GM12891 (cell line): Measurements from ENCODE around the gene MEAF6.

Source experiments
- DNase-seq: peaks from one replicate; pipeline ENCODE4 v3.0.0; 2011; ENCODE audit warnings: low spot score; ENCODE audit not compliant: insufficient read length
- FAIRE-seq: peaks from 2 replicates; lab custom pipeline; 2011; peaks lifted over from hg19 to GRCh38; lab: Jason Lieb, UNC
- PAX5 ChIP-seq: IDR thresholded peaks from 2 replicates; pipeline ENCODE4 v1.6.1; 2011; ENCODE audit warnings: low read length, moderate library complexity, mild to moderate bottlenecking; ENCODE audit not compliant: insufficient read depth, severe bottlenecking
- POLR2A ChIP-seq: IDR thresholded peaks from 2 replicates; pipeline ENCODE4 v1.6.1; 2011; ENCODE audit warnings: low read depth, low read length, control low read depth
- POLR2AphosphoS5 ChIP-seq: IDR thresholded peaks from 2 replicates; pipeline ENCODE4 v1.6.1; 2011; ENCODE audit warnings: low read depth, low read length, control low read depth
- POU2F2 ChIP-seq: IDR thresholded peaks from 2 replicates; pipeline ENCODE4 v1.6.1; 2011; ENCODE audit warnings: low read depth, mild to moderate bottlenecking, control low read depth, low read length, moderate library complexity
- SPI1 ChIP-seq: IDR thresholded peaks from 2 replicates; pipeline ENCODE4 v1.6.1; 2011; ENCODE audit warnings: low read depth, low read length, control low read depth
- TAF1 ChIP-seq: IDR thresholded peaks from 2 replicates; pipeline ENCODE4 v1.6.1; 2011; ENCODE audit warnings: low read depth, low read length, control low read depth

MEAF6 gene

DNA sequence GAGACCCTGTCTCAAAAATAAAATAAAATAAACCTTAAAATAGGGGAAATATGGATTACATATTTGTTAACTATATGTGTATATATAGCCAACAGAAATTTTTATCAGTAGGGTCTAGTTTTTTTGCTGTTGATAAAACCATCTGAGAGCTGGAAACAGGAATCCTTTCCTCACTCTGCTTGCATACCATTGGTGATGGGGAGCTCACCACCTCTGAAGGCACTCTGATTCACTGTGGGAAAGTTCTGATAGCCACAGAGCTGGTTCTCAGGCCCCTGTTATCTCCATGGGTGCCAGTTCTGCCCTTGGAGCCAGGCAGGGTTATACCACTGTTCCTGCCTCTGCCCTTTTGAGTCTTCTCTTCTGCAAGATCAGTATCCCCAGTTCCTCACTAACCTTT lies 58.0 kb downstream of the MEAF6 start:
- DNase-seq, result no peak
- FAIRE-seq, result no peak
- TF ChIP-seq SPI1 (no peak), PAX5 (no peak), POU2F2 (no peak), POLR2AphosphoS5 (no peak), TAF1 (no peak), POLR2A (no peak)

DNA sequence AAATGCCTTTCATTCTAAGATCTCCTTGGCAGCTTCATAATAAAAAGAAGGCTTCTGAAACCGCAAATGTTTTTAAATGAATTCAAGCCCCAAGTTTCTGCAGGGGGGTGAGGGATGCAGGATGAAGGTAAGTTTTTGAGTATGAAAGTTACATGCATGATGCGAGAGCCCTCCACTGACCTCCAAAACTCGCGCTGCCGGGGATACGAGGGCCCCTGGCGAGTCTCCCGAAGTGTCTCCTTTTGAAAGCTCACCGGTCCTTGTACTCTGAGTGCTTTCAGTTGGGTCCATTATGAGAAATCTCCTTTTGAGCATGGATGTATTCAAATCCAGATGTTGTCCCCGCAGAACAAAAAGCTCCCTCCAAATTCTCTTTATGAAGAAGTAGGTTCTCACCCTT lies 59.0 kb downstream of the MEAF6 start:
- FAIRE-seq, result no peak
- no peak for TF ChIP-seq SPI1
- TF ChIP-seq POLR2A, result no peak
- no peak for TF ChIP-seq POLR2AphosphoS5
- TF ChIP-seq PAX5, result no peak
- no peak for TF ChIP-seq POU2F2
- TF ChIP-seq TAF1, result no peak
- no peak for DNase-seq

DNA sequence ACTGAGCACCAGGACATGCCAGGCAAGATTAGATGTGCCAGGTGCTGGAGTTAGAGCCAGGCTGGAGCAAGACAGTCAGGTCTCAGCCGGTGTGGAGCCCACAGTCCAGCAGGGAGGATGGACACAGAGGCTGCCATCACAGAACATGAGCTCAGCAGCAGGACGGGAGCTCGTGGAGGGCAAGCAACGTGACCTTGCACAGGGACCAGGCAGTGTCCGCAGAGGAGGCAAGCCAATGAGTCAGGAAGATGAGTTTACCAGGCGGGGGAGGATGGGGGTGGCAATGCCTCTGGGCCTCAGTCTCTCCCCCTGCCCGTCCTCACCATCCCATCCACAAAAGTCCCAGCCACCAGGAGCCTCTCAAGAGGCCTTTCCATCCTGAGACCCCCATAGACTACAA lies 60.9 kb downstream of the MEAF6 start:
- DNase-seq (no peak), FAIRE-seq (no peak)
- TF ChIP-seq TAF1, result no peak
- no peak for TF ChIP-seq SPI1
- no peak for TF ChIP-seq PAX5
- no peak for TF ChIP-seq POU2F2
- no peak for TF ChIP-seq POLR2A
- TF ChIP-seq POLR2AphosphoS5, result no peak

DNA sequence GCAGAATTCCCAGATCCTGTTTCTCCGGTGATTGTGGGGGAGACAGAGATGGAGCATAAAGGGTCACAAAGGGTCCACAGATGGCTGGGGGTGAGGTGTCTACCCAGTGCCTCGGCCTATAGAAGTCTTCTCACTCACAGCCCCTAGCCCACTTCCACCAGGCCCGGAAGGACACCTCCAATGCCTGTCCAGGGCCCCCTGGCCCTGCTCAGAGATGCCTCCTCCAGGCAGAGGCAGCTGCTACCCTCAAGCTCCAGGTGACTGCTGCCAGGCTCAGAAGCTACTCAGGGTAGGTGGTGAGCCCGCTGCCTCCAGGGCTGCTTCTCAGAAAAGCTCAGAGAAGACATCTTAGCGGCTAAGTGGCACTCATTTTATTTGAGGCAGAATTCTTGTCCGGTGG lies 62.1 kb downstream of the MEAF6 start:
- TF ChIP-seq PAX5 (no peak), POLR2A (no peak), POU2F2 (no peak), POLR2AphosphoS5 (no peak)
- DNase-seq (no peak), FAIRE-seq (no peak)

DNA sequence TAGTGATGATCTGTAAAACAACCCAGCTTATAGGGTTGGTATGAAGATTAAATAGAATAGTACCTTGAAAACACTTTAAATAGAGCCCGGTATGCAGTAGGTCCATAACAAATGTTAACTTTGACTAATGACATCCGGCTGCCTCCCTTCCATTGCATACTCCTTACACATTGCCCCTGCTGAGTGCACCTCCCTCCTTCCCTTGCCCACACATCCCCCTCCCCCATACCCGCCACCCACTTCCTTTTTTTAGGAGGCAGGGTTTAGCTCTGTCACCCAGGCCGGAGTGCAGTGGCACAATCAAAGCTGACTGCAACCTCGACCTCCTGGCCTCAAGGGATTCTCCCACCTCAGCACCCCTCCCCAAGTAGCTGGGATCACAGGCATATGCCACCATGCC lies 64.6 kb downstream of the MEAF6 start:
- FAIRE-seq (no peak), DNase-seq (no peak)
- TF ChIP-seq SPI1 (peak; percentile 62), POU2F2 (no peak), PAX5 (no peak), POLR2A (no peak)

DNA sequence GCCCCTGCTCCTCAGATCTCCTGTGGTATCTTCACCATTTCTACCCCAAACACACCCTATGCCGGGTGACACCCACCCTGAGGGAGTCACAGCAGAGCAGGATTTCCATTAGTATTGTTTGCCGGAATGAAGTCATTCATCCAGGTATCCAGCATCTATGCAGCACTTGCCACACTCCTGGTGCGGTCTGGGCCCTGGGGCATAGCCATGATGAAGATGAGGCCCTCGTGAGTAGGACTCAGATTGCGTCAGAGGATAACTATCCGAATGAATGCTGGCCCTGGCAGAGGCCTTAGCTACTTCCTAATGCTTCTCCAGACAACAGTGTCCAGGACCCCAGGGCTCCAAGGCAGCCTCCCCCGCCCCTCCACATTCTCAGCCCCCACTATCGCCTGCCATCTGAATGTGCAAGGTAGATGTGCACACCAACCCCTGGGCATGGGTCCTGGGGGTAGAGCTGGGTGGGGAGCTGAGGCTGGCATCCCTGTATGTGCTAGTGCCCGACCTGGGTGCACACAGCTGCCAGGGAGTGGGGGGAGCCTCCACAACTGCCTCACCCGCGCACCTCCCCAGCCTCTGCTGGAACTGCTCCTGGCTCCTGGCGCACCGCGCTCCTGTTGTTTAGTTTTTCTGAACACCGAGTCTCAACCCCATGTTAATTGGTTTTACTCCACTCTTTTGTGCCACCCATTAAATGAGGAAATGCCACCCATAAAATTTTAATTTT lies 65.7 kb downstream of the MEAF6 start:
- TF ChIP-seq POLR2AphosphoS5 (no peak), TAF1 (no peak), SPI1 (no peak), PAX5 (no peak), POU2F2 (no peak), POLR2A (no peak)
- no peak for FAIRE-seq
- DNase-seq, result no peak

DNA sequence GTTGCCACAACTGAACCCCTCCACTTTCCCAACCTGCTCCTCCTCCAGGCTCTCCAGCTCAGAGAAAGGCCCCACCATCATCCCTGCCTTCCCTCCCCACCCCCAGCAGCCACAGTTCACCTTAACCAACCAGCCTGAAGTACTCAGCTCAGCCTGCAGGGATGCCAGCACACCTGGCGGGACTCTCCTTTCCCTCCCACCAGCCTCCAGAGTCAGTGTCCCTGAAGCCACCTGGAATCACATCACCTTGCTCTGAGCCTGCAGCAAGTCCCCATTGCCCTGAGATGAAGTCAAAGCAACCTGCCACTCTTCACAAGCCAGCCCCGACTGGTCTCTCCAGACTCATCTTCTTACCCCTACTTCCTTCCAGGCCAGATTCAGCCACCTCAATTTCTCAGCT lies 66.4 kb downstream of the MEAF6 start:
- FAIRE-seq, result no peak
- DNase-seq, result no peak
- TF ChIP-seq POLR2AphosphoS5, result no peak
- no peak for TF ChIP-seq POLR2A
- TF ChIP-seq SPI1, result no peak
- TF ChIP-seq TAF1, result no peak
- TF ChIP-seq PAX5, result no peak
- no peak for TF ChIP-seq POU2F2

DNA sequence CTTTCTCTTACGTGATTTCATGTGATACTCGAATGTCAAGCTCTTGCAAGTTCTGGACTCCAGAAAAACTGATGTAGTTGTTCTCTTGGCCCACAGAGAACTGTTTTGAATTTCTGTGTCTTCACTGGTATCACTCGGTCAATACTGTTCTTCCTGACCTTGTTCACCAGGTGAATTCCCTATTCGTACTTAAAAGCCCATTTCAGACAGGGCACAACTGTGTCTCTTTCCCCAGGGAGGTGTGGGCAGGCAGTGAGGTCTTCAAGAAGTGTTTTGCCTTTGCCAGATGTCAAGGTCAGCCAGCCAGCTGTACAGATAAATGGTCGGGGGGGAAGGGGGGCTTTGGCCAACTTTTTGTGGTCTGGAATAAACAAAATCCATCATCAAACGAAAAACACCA lies 67.7 kb downstream of the MEAF6 start:
- no peak for TF ChIP-seq POLR2AphosphoS5
- TF ChIP-seq PAX5, result no peak
- FAIRE-seq, result no peak
- DNase-seq, result no peak

DNA sequence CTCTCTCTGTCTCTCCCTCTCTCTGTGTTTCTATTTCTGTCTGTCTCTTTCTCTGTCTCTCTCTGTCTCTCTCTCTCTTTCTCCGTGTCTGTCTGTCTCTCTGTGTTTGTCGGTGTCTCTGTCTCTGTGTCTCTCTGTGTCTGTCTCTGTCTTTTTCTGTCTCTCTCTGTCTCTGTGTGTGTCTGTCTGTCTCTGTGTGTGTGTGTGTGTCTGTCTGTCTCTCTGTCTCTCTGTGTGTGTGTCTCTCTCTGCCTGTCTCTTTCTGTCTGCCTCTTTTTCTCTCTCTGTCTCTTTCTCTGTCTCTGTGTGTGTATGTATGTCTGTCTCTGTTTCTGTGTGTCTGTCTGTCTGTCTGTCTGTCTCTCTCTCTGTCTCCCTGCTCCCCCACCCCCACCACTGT lies 71.9 kb downstream of the MEAF6 start:
- no peak for FAIRE-seq
- TF ChIP-seq PAX5 (no peak), TAF1 (no peak), POLR2AphosphoS5 (no peak), SPI1 (no peak), POLR2A (no peak), POU2F2 (no peak)
- no peak for DNase-seq
